HCT116 (cell line): ENCODE measurements around the gene DGKZ.

Experiments
- ATF3 ChIP-seq: IDR thresholded peaks from 2 replicates; pipeline ENCODE4 v1.6.1; 2012
- CTCF ChIP-seq, 3 experiments: fragments of 200-600 bp in 1 of 3; sonication (generic) in 1 of 3; IDR thresholded peaks in 2 of 3; conservative IDR thresholded peaks in 1 of 3; 2 replicates each; pipeline ENCODE4 v1.5.1; 2012 to 2017; ENCODE audit warnings: low read depth in 2 of 3, low read length in 2 of 3, antibody characterized with exemption in 1 of 3, borderline replicate concordance in 1 of 3, control low read depth in 1 of 3, mild to moderate bottlenecking in 1 of 3, mixed read lengths in 1 of 3, mixed run types in 1 of 3, moderate library complexity in 1 of 3; ENCODE audit not compliant: insufficient read depth in 1 of 3
- EGR1 ChIP-seq: IDR thresholded peaks from 2 replicates; pipeline ENCODE4 v1.6.1; 2012; ENCODE audit warnings: low read depth
- EZH2 ChIP-seq: fragments of 200-600 bp; sonication (generic); IDR thresholded peaks from 2 replicates; pipeline ENCODE4 v1.6.1; 2017; ENCODE audit warnings: antibody characterized with exemption, mixed run types
- EZH2phosphoT487 ChIP-seq: fragments of 200-600 bp; IDR thresholded peaks from 2 replicates; pipeline ENCODE4 v1.6.1; 2018; ENCODE audit warnings: antibody characterized with exemption, borderline replicate concordance
- POLR2AphosphoS5 ChIP-seq: IDR thresholded peaks from 2 replicates; pipeline ENCODE4 v1.6.1; 2011; ENCODE audit warnings: mild to moderate bottlenecking, low read depth, low read length, moderate library complexity
- RAD21 ChIP-seq: IDR thresholded peaks from 2 replicates; pipeline ENCODE4 v1.6.1; 2012; ENCODE audit warnings: low read depth, mild to moderate bottlenecking
- TCF7L2 ChIP-seq: IDR thresholded peaks from 2 replicates; pipeline ENCODE4 v1.7.0; 2011; ENCODE audit warnings: borderline replicate concordance, inconsistent platforms; ENCODE audit not compliant: insufficient read depth, insufficient read length; ENCODE audit errors: extremely low read depth
- YY1 ChIP-seq: IDR thresholded peaks from 2 replicates; pipeline ENCODE4 v1.6.1; 2011; ENCODE audit warnings: low read length, low read depth, moderate library complexity, mild to moderate bottlenecking; ENCODE audit not compliant: insufficient replicate concordance; ENCODE audit errors: extremely low read depth
- TF ChIP-seq, protein P1 (sequence below): IDR thresholded peaks from 2 replicates; pipeline ENCODE4 v1.6.1; 2012

- TF ChIP-seq CTCF (IDR thresholded peaks at IDR 0.05 in 2 of 3, conservative IDR thresholded peaks at IDR 0.05 in 1 of 3; ENCODE audit: borderline replicate concordance in 1 of 3, insufficient read depth in 1 of 3, low read depth in 2 of 3, low read length in 2 of 3) (no peak), EGR1 (no peak), EZH2phosphoT487 (no peak), YY1 (no peak), ATF3 (no peak), RAD21 (no peak), POLR2AphosphoS5 (no peak), EZH2 (no peak), TCF7L2 (no peak)
- TF ChIP-seq, protein P1, sequence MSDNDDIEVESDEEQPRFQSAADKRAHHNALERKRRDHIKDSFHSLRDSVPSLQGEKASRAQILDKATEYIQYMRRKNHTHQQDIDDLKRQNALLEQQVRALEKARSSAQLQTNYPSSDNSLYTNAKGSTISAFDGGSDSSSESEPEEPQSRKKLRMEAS = no peak
Observed at GRCh38 chr11:46333394-46333947, 13.8 kb upstream of the DGKZ start.
